HepG2 (cell line): ENCODE results near the gene COL4A2. TPM values are rescaled to one million over a fixed set of nuclear protein-coding genes. Genes with fewer than 3 reads are reported as not detected.

Experiments used
- ATAC-seq: fragments of 200-7000 bp; cut with Tn5 transposase; 3 replicates; pipeline ENCODE4 v1.9.1; 2020; ENCODE audit warnings: mild to moderate bottlenecking, moderate library complexity
- BruUV-seq: library from RNA; stranded (reverse); fragments of 400-500 nt; replicated peaks from 2 replicates; lab custom pipeline; 2021; lab: Mats Ljungman, UMichigan
- CTCF ChIA-PET: fragments of 300-600 bp; formaldehyde crosslinking; extraction: SDS; loops from one replicate; lab custom pipeline; 2021; ENCODE audit warnings: low total read pairs, inconsistent platforms, low intra/inter-chr PET ratio; lab: Yijun Ruan, JAX
- POLR2A ChIA-PET: fragments of 350-600 bp; sonication (Branson Sonifier 250); formaldehyde crosslinking; loops from one replicate; lab custom pipeline; 2020; ENCODE audit warnings: antibody characterized with exemption, inconsistent platforms; lab: Yijun Ruan, JAX
- DNase-seq: peaks from one replicate; pipeline ENCODE4 v3.0.0-alpha.2; 2015; ENCODE audit warnings: low spot score
- FAIRE-seq: peaks from 3 replicates; lab custom pipeline; 2011; peaks lifted over from hg19 to GRCh38; lab: Jason Lieb, UNC
- H2AFZ ChIP-seq: one replicate; pipeline ENCODE4 v1.6.1; 2011; ENCODE audit warnings: low read length, inconsistent platforms
- H3K27ac ChIP-seq: fragments of 300-600 bp; 3 replicates; pipeline ENCODE4 v1.8.0; 2011; ENCODE audit warnings: mixed run types, mild to moderate bottlenecking, mixed read lengths, low read length, inconsistent platforms; ENCODE audit not compliant: insufficient read depth; ENCODE audit errors: extremely low read length
- H3K27me3 ChIP-seq, 2 experiments: fragments of 200-600 bp in 1 of 2; 2 replicates in 1 of 2; 3 replicates in 1 of 2; pipeline versions ENCODE4 v1.6.0 to v1.8.0; 2011; ENCODE audit warnings: low read length in 2 of 2, mild to moderate bottlenecking in 2 of 2, moderate library complexity in 2 of 2, inconsistent platforms in 1 of 2; ENCODE audit not compliant: insufficient read depth in 2 of 2, control insufficient read depth in 1 of 2
- H3K36me3 ChIP-seq, 2 experiments: fragments of 200-600 bp in 1 of 2; replicated peaks in 1 of 2; 2 replicates in 1 of 2; 3 replicates in 1 of 2; pipeline versions ENCODE4 v1.5.1 to v1.8.0; 2011; ENCODE audit warnings: low read length in 2 of 2, inconsistent platforms in 1 of 2; ENCODE audit not compliant: insufficient read depth in 2 of 2, control insufficient read depth in 1 of 2
- H3K4me1 ChIP-seq: 2 replicates; pipeline ENCODE4 v1.5.1; 2012; ENCODE audit warnings: low read length, inconsistent platforms; ENCODE audit not compliant: insufficient read depth
- H3K4me2 ChIP-seq: 2 replicates; pipeline ENCODE4 v1.6.0; 2011; ENCODE audit warnings: low read depth, low read length, inconsistent platforms
- H3K4me3 ChIP-seq, 3 experiments: fragments of 200-600 bp in 1 of 3; sonication (generic), shearing (Covaris generic) in 1 of 3; replicated peaks in 1 of 3; 2 replicates each; pipeline ENCODE4 v1.5.1; 2011 to 2016; ENCODE audit warnings: low read length in 3 of 3, inconsistent platforms in 2 of 3, low read depth in 2 of 3, mild to moderate bottlenecking in 2 of 3, control low read depth in 1 of 3, mixed read lengths in 1 of 3; ENCODE audit not compliant: insufficient read depth in 1 of 3
- H3K79me2 ChIP-seq: one replicate; pipeline ENCODE4 v1.6.1; 2011; ENCODE audit warnings: low read length, inconsistent platforms; ENCODE audit not compliant: insufficient read depth
- H3K9ac ChIP-seq: 2 replicates; pipeline ENCODE4 v1.6.0; 2011; ENCODE audit warnings: mild to moderate bottlenecking, low read depth, low read length, inconsistent platforms; ENCODE audit not compliant: insufficient read depth
- H3K9me3 ChIP-seq: 2 replicates; pipeline ENCODE4 v1.5.1; 2012; ENCODE audit warnings: mild to moderate bottlenecking, low read length
- H4K20me1 ChIP-seq: 2 replicates; pipeline ENCODE4 v1.6.0; 2011; ENCODE audit warnings: inconsistent platforms, mild to moderate bottlenecking, low read length, moderate library complexity; ENCODE audit not compliant: insufficient read depth
- BCL6 ChIP-seq: IDR thresholded peaks from 2 replicates; pipeline ENCODE4 v1.6.1; 2016; ENCODE audit warnings: missing genetic modification reagents, missing compliant biosample characterization
- E2F1 ChIP-seq: sonication (generic); formaldehyde crosslinking; IDR thresholded peaks from 2 replicates; pipeline ENCODE4 v1.5.0; 2020; ENCODE audit warnings: missing genetic modification reagents
- GABPB1 ChIP-seq: IDR thresholded peaks from 2 replicates; pipeline ENCODE4 v1.6.1; 2016; ENCODE audit warnings: mild to moderate bottlenecking, missing genetic modification reagents, moderate library complexity, missing compliant biosample characterization
- SSRP1 ChIP-seq: IDR thresholded peaks from 2 replicates; pipeline ENCODE4 v1.6.1; 2016; ENCODE audit warnings: control low read depth
- WIZ ChIP-seq: sonication (generic); formaldehyde crosslinking; IDR thresholded peaks from 2 replicates; pipeline ENCODE4 v1.5.1; 2020; ENCODE audit warnings: mild to moderate bottlenecking, missing genetic modification reagents
- YY1 ChIP-seq: IDR thresholded peaks from 2 replicates; pipeline ENCODE4 v1.6.1; 2011; ENCODE audit warnings: low read length, low read depth, moderate library complexity, mild to moderate bottlenecking; ENCODE audit not compliant: insufficient read depth, insufficient replicate concordance
- ZNF136 ChIP-seq: sonication (generic); formaldehyde crosslinking; IDR thresholded peaks from 2 replicates; pipeline ENCODE4 v1.8.1; 2022; ENCODE audit warnings: low read depth, mild to moderate bottlenecking, moderate library complexity, missing genetic modification reagents
- ZNF333 ChIP-seq: sonication (generic); formaldehyde crosslinking; IDR thresholded peaks from 2 replicates; pipeline ENCODE4 v1.4.0; 2020; ENCODE audit warnings: mild to moderate bottlenecking, missing genetic modification reagents, borderline replicate concordance
- ZNF558 ChIP-seq: sonication (generic); formaldehyde crosslinking; IDR thresholded peaks from 2 replicates; pipeline ENCODE4 v1.9.0; 2022; ENCODE audit warnings: mild to moderate bottlenecking, missing genetic modification reagents, borderline replicate concordance
- ZNF776 ChIP-seq: sonication (generic); formaldehyde crosslinking; IDR thresholded peaks from 2 replicates; pipeline ENCODE4 v1.4.0; 2020; ENCODE audit warnings: mild to moderate bottlenecking, missing genetic modification reagents
- WGBS: methylation state at CpG from one replicate; pipeline ENCODE4 v1.1.6; 2017; ENCODE audit warnings: low lambda C conversion rate; 5-methylcytosine and 5-hydroxymethylcytosine counted together
- in situ Hi-C: cut with HindIII; loops from 2 replicates; pipeline ENCODE4 v1.10.0; 2017; ENCODE audit warnings: low pct_unique_long_range_greater_than_20kb; ENCODE audit not compliant: extremely low pct_ligation_motif_present
- intact Hi-C: fragments of 100-400 bp; cut with micrococcal nuclease; formaldehyde crosslinking; loops from one replicate; pipeline ENCODE4 v1.10.0; 2022; ENCODE audit not compliant: unreplicated experiment
- polyA plus RNA-seq, 8 experiments: library from polyadenylated mRNA; depleted of rRNA in 3 of 8; stranded (reverse) in 7 of 8; unstranded in 1 of 8; fragments of >200 nt; fragmentation: Illumina TruSeq in 4 of 8; extraction: Trizol in 4 of 8; gene quantifications; 2 replicates each; pipeline versions ENCODE4 v1.2.1 to v1.2.3, GENCODE V29; 2011 to 2016; ENCODE audit warnings: low read depth in 4 of 8, missing spikeins in 1 of 8, mixed read lengths in 1 of 8; ENCODE audit not compliant: insufficient read depth in 1 of 8
- total RNA-seq, 5 experiments: library from RNA; depleted of rRNA; stranded (reverse); fragments of >200 nt; fragmentation: Illumina TruSeq; extraction: Trizol; gene quantifications; 2 replicates each; pipeline ENCODE4 v1.2.3, GENCODE V29; 2016; ENCODE audit warnings: low read depth in 1 of 5

COL4A2 gene
- total and polyA plus RNA-seq, 2 of the 13 experiments (the other 11 are each of a cell fraction or from before 2014, with no cell fraction given), result 0.22 to 1.9 TPM

- in situ Hi-C loops, result no loop called here
- 75% methylated on average over 13 of the region's 18 CpGs for WGBS
- FAIRE-seq (no peak), ATAC-seq (no peak), DNase-seq (no peak)
- intact Hi-C loops, result no loop called here
- no peak overlapping the region for H2AFZ ChIP-seq
- TF ChIP-seq ZNF558 (CRISPR knock-in tag), result no peak
- no peak for TF ChIP-seq ZNF776 (CRISPR knock-in tag)
- TF ChIP-seq WIZ, result no peak
- TF ChIP-seq E2F1, result no peak
- 0 out of 2 replicates have a peak, but pooled peaks have one; percentile 30 for TF ChIP-seq BCL6 (CRISPR knock-in tag)
- TF ChIP-seq YY1, result no peak
- TF ChIP-seq SSRP1, result no peak
- TF ChIP-seq GABPB1 (CRISPR knock-in tag), result 0 out of 2 replicates have a peak, but pooled peaks have one; percentile 39
- TF ChIP-seq ZNF136 (CRISPR knock-in tag), result no peak
- TF ChIP-seq ZNF333 (CRISPR knock-in tag), result no peak
- no peaks in the 10 kb centered on the region for H3K36me3 ChIP-seq
- ChIA-PET POLR2A (no interaction called here), CTCF (no interaction called here)
- H3K4me2 ChIP-seq, result peak overlapping the region; percentile 58; the same call in 1 of the 2 replicates
- H4K20me1 ChIP-seq, result no peaks in the 10 kb centered on the region
- H3K4me1 ChIP-seq, result peaks cover 41% of the 10 kb centered on the region
- no peak overlapping the region for H3K27ac ChIP-seq
- no peaks in the 10 kb centered on the region for H3K27me3 ChIP-seq
- no peaks in the 10 kb centered on the region for H3K9me3 ChIP-seq
- H3K79me2 ChIP-seq, result no peaks in the 10 kb centered on the region
- H3K9ac ChIP-seq, result no peak overlapping the region
- no TSS peak for BruUV-seq
- H3K4me3 ChIP-seq, result no peak overlapping the region
Measured at GRCh38 chr13:110506396-110506795, 199.3 kb downstream of the COL4A2 start.
